Skeletal muscle cell (primary cell): ENCODE results near the gene RSKR.
A peak's percentile ranks its signal among the peaks of the same experiment; 100 is the strongest.
"Not testable (repeated sequence)": the region's sequence is repeated elsewhere in the genome, so short reads cannot be mapped to it uniquely, and the experiment has no call there.

Experiments
- DNase-seq: peaks from one replicate; pipeline ENCODE4 v3.0.0-alpha.2; 2010; ENCODE audit warnings: low read depth
- H3K4me3 ChIP-seq: 2 replicates; pipeline ENCODE4 v1.5.1; 2011; ENCODE audit warnings: low read depth, mild to moderate bottlenecking, control low read depth, low read length, moderate library complexity

The RSKR gene

GRCh38 chr17:28624148-28624547, 10.2 kb upstream of the RSKR start:
- no peak for DNase-seq
- no peak overlapping the region for H3K4me3 ChIP-seq

DNA sequence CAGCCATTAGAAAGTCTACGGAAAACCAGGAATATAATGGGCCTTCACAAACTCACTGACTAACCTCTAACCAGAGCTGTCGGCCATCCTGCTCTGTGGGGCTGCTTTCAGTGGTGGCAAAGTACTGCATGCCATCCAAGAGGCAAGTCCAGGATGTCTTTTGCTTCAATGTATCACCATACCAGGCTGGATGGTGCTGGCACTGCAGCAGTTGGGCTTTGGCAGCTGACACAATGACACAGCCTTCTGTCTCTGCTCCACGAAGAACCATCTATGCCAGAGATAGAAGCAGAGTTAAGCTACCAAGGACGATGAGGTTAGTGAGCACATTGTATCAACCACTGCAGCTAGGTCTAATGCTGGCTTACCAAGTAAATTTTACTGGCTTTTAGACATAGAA, 9.7 kb upstream of the RSKR start:
- no peak for DNase-seq
- no peak overlapping the region for H3K4me3 ChIP-seq

DNA sequence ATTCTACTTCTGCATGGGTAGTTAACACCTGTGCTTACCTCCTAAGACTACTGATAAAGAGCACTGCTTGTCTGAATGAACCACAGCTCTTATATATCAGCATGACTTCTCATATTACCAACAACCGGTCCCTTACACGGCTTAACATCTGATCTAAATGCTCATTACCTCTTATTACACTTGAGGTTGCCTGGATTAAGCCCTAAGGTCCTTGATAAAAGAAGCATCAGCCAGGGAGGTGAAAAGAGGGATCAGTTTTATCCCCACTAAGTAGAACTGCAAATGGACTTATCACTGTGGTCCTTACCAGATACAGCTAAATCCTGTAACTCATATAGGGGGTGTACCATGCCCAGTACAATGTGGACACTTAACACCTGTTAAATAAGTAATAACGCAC, 8.2 kb upstream of the RSKR start:
- no peak for DNase-seq
- H3K4me3 ChIP-seq, result no peak overlapping the region

DNA sequence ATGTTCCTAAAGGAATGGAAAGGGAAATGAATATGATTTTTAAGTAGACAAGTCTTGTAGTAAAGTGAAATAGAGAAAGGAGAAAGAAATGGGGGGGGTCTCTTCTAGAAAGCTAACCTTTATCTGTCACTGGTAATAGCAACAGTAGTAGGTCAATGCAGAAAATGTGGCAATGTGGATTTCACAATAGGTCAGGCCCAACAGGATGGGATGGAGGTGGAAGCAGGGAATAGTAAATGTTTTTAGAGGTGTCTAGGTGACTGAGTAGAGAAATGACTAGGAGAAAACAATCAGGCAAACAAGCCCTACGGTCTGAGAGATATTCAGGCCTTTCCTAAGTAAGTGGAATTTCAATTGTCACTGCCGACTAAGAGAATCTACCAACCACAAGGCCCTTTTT, 6.0 kb upstream of the RSKR start:
- DNase-seq, result no peak
- H3K4me3 ChIP-seq, result no peak overlapping the region

DNA sequence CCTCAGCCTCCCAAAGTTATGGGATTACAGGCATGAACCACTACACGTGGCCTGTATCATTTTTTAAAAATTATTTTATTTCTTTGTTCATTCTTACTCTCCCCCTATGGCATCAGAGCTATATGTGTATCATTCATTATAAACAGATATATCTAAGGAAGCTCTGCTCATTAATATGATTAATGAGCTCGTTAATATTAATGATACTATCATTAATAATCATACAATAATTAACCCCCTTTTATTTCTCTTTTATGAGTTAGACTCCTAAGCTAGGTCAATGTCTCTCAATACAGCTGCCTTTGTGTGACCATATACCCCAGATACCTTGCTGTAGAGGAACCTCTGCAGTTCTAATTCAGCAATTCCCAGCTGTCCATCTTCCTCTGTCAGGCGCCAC, 4.5 kb upstream of the RSKR start:
- DNase-seq, result no peak
- H3K4me3 ChIP-seq, result no peak overlapping the region

GRCh38 chr17:28616281-28616680, 2.3 kb upstream of the RSKR start:
- H3K4me3 ChIP-seq, result no peak overlapping the region
- no peak for DNase-seq

DNA sequence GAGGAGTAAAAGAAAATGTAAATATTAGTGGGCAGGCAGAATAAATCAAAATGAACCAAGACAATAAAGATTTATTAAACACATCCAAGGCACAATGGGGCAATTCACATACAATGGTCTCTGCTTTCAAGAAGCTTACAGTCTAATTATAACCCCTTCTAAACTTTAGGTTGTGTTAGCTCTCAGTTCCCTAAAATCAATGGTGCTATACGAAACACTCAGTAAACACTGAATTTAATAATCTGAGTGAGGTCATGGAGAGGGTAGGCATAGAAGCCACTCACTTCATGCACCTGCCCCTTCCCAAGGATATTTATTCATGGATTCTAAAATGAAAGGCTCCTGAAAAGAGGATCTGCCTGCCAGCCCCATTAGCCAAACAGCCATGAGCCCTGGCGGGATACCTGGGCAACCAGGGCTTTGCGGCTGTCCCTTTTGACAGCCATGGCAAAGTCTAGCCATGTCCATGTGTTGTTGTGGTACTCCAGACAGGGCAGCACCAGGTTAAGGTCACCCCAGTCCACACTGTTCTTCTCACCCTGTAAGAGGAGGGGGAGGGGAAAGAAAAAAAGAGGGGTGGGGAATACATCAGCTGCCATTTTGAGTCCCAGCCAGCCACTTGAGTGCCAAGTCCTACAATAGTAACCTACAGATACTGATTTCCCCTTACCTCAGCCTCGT, 1.4 kb upstream of the RSKR start:
- no peak overlapping the region for H3K4me3 ChIP-seq
- DNase-seq, result no peak

DNA sequence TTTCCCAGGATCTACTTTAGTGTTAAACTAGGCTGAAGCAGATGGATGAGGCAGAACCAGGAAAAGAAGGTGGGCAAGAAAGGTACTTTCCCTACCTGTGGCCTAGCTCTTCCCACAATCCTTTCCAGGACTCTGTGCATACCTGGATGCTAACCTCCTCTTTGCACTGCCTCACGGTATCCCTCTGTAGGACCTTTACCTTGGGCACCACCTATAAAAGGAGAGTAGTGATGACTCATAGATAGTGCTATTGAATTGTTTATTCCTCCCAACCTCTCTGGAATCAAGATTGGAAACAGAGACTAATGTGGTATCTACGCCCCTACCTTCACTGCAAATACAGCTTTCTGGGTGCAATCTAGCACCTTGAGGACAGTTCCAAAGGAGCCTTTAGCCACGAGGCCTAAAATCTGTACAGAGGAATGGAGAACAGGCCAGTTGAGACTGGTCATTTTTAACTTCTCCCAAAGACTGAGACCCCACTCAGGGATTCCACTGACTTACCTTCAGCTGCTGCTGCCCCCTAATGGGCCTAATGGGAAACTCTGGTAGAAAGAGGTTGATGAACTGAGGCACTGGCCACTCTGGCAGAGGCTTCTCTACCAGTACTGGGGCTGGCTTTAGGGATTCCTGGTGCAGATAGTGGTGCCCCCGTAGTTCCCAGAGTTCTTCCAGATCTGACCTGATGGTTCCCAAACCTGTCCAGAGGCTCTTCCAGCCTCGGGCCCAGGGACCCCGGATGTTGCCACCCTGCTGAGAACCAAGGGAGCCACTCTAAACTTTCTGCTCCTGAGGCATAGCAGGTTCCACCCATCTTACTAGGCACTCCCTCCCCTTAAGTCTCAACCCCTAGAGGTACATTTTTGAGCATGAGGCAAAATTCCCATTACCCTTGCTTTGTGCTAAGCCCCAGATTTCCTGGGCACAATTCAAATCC, 781 bp downstream of the RSKR start:
- no peak for DNase-seq
- no peak overlapping the region for H3K4me3 ChIP-seq

DNA sequence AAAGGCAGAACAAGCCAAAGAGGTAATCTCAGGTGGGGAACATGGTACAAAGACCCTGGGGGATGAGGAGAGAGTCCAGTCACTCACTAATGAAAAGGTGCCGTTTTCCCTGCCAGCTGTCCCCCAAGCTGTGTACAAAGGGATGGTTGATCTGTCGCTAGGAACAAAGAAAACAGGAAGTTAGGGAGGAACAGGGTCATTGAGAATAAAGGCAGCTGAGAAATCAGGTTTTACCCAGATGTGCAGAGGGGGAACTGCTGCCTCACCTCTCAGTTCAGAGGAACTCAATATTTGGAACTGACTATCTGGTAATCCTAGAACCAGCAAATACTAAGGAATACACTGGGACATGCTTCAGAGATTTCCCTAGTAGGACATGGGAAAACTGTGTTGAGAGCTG, 1.5 kb downstream of the RSKR start:
- H3K4me3 ChIP-seq, result no peak overlapping the region
- no peak for DNase-seq

- no peak overlapping the region for H3K4me3 ChIP-seq
- no peak for DNase-seq
Observed at GRCh38 chr17:28610376-28610775, 3.6 kb downstream of the RSKR start.

DNA sequence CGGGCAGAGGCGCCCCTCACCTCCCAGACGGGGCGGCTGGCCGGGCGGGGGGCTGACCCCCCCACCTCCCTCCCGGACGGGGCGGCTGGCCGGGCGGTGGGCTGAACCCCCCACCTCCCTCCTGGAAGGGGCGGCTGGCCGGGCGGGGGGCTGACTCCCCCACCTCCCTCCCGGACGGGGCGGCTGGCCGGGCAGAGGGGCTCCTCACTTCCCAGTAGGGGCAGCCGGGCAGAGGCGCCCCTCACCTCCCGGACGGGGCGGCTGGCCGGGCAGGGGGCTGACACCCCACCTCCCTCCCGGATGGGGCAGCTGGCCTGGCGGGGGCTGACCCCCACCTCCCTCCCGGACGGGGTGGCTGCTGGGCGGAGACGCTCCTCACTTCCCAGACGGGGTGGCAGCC, 10.0 kb downstream of the RSKR start:
- not testable (repeated sequence) for H3K4me3 ChIP-seq, DNase-seq

- peak overlapping the region; percentile 82 for H3K4me3 ChIP-seq
- DNase-seq, result peak; percentile 74
Observed at GRCh38 chr17:28599311-28600184, 14.4 kb downstream of the RSKR start.

GRCh38 chr17:28598799-28599310, 15.1 kb downstream of the RSKR start, which contains the start of gene SPAG5:
TSS of gene SPAG5 (minus strand) at chr17:28599025. CDS start at chr17:28598946, 79 bp downstream.
- H3K4me3 ChIP-seq, result peak within 1 kb of the TSS; percentile 82

DNA sequence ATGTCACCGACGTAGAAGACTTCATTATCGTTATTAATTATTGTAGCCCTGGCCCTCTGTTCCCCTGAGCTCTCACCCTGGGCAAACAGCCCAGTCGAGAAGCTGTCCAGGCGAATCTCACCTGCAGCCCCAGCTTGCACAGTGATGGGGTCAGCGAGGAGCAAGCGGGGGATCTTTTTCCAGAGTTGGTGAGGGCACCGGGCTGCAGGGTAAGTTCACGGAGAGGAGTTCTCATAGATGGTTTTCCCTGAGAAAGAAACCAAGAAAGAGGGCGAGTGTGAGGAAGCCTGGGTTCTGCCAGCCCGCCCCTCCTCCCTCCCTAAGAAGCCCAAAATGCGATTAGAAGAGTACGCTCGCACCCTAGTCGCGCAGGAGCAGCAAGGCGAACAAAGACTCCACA, 15.6 kb downstream of the RSKR start:
- peak overlapping the region; percentile 82 for H3K4me3 ChIP-seq
- no peak for DNase-seq

More at GRCh38 chr17:28598799-28599310, 15.1 kb downstream of the RSKR start, which contains the start of gene SPAG5:
- DNase-seq, result peak; percentile 72

DNA sequence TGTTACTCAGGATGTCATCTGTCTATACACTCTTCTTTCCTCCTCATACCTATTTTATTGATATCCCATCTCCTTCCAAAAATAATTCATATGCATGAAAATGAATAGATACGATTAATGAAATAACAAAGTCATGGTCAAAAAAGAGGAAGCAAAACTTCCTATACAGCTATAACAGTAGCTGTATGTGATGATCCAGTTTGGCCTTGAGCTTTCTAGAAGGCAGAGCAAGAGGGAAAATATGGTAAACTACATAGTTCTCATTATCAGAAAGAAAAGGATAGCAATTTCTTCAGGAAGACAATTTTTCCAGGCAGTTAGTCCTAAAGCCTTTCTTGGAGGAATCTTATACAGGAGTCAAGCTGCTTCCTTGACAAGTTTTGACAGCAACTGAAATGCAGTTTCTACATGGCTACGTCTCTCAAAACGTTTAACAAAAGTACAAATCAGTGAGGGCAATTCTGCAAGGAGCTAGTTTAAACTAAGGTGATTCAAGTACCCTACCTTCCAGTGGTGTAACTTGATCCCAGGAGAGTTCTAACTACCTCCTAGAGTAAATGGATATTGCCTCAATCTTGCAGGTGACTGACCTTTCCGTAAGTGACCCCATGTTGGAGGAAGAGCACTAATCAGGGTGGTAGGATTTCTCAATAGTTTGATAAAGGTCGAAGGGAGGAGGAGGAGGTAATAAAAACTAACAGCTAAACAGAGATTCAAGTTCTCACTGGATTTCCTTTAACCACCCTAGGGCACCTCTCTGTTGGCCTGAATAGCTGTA, 16.2 kb downstream of the RSKR start:
- DNase-seq, result no peak
- H3K4me3 ChIP-seq, result peak overlapping the region; percentile 82

DNA sequence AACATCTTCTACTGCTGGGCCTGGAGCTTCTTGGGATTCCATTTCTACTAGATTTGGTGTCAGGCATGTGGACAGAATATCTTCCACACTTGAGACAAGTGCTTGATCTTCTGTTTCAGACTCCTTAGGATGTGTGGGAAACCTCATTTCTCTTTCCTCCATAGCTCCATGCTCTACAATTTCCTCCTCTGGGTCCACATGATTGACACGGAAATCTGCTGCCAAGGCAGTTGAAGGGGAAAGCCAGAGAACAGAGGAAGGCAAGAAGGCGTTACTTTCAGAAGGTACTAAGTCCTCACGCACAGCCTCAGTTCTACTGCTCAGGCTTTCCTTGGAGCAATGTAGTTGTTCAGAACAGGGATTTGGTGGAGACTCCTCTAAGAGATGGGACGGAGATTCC, 21.7 kb downstream of the RSKR start:
- no peak overlapping the region for H3K4me3 ChIP-seq
- no peak for DNase-seq

- no peak for DNase-seq
- H3K4me3 ChIP-seq, result no peak overlapping the region
Observed at GRCh38 chr17:28585851-28586250, 28.1 kb downstream of the RSKR start.

- H3K4me3 ChIP-seq, result no peak overlapping the region
- DNase-seq, result no peak
Observed at GRCh38 chr17:28584434-28584833, 29.6 kb downstream of the RSKR start.

- H3K4me3 ChIP-seq, result no peak overlapping the region
- no peak for DNase-seq
Observed at GRCh38 chr17:28582513-28582912, 31.5 kb downstream of the RSKR start.
